Skeletal muscle satellite cell (primary cell): ENCODE data around the gene AMBP. TPM values are rescaled to one million over a fixed set of nuclear protein-coding genes. Genes with fewer than 3 reads are reported as not detected.

Experiments used
- H3K27me3 ChIP-seq: 2 replicates; pipeline ENCODE4 v1.7.0; 2013; ENCODE audit warnings: low read length; ENCODE audit not compliant: control insufficient read depth, insufficient read depth
- H3K36me3 ChIP-seq: 2 replicates; pipeline ENCODE4 v1.7.0; 2013; ENCODE audit warnings: mild to moderate bottlenecking, control low read depth, low read length; ENCODE audit not compliant: insufficient read depth
- H3K4me1 ChIP-seq: 2 replicates; pipeline ENCODE4 v1.7.0; 2013; ENCODE audit warnings: low read length; ENCODE audit not compliant: control insufficient read depth, insufficient read depth
- H3K4me2 ChIP-seq: 2 replicates; pipeline ENCODE4 v1.7.0; 2013; ENCODE audit warnings: mild to moderate bottlenecking, low read length
- H3K4me3 ChIP-seq: 2 replicates; pipeline ENCODE4 v1.7.0; 2013; ENCODE audit warnings: low read length
- H3K9ac ChIP-seq: 2 replicates; pipeline ENCODE4 v1.7.0; 2013; ENCODE audit warnings: mild to moderate bottlenecking, low read depth, low read length, moderate library complexity
- H3K9me3 ChIP-seq: replicated peaks from 2 replicates; pipeline ENCODE4 v1.7.0; 2013; ENCODE audit warnings: mild to moderate bottlenecking, control low read depth, low read length
- total RNA-seq: library from RNA; depleted of rRNA; stranded (reverse); fragments of >200 nt; gene quantifications from 2 replicates; pipeline ENCODE4 v1.2.3, GENCODE V29; 2012; rRNA removed

AMBP gene
- not detected in 2 replicates for total RNA-seq

DNA sequence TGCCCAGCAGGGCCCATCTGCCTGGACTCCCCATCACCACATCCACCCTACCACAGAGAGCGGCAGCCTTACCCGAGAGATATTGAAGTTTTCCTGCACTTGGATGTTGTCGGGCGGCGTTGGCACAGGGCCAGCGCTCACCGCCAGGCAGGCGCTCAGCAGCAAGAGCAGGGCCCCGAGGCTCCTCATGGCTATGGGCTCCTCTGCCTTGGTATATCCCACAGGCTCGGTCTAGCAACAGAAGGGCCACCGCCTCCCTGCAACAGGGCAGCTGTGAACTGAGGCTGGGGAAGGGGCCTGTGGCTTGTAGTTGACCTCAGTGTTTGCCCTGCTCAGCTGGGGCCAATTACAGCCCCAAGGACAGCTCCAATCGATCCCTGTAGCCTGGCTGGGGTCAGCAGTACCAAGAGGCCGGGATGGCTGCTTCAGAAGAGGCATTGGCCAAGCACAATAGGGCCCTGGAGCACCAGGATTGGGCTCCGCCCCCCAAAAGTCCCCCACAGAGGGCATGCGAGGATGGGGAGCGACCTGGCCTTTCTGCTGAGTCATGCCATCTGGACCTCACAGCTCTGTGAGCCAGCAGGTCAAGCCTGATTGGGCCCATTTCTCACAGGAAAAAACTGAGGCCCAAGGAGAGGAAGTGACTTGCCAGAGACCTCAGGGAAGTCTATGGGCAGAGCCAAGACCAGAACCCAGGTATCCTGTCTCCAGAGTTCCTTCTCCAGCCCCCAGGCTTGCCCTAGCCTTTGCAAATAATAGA lies at the start of gene AMBP:
TSS of gene AMBP (minus strand) at position 280 of the 760 bp plus-strand sequence. CDS start at position 189, 91 bp downstream.
- Histone ChIP-seq H3K4me3 (no peak within 1 kb of the TSS), H3K9me3 (no peaks in the 10 kb centered on the region), H3K4me1 (no peaks in the 10 kb centered on the region), H3K36me3 (no peaks in the 10 kb centered on the region), H3K4me2 (no peak within 1 kb of the TSS), H3K27me3 (peaks cover 50% of the 10 kb centered on the region), H3K9ac (no peak within 1 kb of the TSS)

DNA sequence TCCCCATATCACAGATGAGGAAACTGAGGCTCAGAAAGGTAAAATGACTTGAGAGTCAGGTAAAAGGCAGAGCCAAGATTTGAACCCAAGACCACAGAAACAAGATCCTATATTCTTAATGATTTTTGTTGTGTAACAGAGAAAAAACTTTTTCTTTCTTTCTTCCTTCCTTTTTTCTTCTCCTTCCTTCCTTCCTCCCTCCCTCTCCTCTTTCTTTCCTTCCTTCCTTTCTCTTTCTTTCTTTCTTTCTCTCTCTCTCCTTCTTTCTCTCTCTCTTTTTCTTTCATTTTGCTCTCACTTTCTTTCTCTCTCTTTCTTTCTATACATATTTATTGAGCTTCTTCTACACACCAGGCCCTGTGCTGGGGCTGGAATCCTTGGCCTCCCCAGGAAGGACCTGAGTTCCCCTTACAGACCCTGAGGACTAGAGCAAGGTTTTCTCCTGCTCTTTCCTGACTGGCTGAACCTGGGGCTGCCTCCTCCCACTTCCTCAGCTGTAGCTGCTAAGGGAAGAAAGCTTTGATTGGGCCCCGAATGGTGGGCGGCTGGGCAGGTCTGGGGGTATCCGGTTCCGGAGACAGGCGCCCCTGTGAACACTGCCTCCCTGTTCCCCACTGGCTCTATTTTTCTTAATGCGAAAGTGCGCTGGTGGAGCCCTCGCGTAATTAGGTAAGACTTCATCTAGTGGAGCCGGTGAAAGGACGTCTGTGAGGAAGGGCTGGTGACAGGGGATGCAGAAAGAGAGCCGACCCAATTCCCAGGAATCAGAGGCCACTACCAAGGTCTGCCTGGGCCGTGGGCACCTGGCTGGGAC lies 48.4 kb upstream of the AMBP start:
- Histone ChIP-seq H3K4me2 (no peak overlapping the region), H3K36me3 (no peaks in the 10 kb centered on the region), H3K9me3 (peaks cover 8% of the 10 kb centered on the region), H3K27me3 (peaks cover 83% of the 10 kb centered on the region), H3K4me3 (no peak overlapping the region), H3K4me1 (no peaks in the 10 kb centered on the region), H3K9ac (no peak overlapping the region)

DNA sequence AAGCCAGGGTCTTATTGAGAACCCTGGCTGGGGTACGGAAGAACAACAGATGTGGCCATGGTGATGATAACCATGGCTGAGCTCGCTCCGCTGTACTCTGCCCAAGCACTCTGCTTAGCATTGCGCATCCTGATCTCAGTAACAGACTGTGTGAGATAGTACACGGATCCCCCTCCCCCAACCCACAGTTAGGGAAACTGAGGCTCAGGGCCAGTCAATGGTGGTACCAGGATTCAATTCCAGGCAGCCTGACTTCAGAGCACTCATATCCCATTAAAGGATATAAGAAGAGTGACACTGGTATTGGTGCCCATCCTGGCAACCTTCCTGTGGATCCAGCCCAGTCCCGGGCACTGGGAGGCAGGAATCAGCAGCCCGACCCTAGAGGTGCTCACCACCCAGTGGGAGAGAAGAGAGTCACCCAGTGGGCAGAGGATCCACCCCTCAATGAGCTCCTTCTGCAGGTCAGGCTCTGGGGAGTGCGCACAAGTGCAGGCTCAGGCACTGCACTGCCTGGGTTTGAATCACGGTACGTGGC lies 47.4 kb upstream of the AMBP start:
- H3K4me1 ChIP-seq = no peaks in the 10 kb centered on the region
- peaks cover 82% of the 10 kb centered on the region for H3K27me3 ChIP-seq
- H3K4me2 ChIP-seq = no peak overlapping the region
- H3K9ac ChIP-seq = no peak overlapping the region
- H3K36me3 ChIP-seq = no peaks in the 10 kb centered on the region
- peaks cover 8% of the 10 kb centered on the region for H3K9me3 ChIP-seq
- H3K4me3 ChIP-seq = no peak overlapping the region

DNA sequence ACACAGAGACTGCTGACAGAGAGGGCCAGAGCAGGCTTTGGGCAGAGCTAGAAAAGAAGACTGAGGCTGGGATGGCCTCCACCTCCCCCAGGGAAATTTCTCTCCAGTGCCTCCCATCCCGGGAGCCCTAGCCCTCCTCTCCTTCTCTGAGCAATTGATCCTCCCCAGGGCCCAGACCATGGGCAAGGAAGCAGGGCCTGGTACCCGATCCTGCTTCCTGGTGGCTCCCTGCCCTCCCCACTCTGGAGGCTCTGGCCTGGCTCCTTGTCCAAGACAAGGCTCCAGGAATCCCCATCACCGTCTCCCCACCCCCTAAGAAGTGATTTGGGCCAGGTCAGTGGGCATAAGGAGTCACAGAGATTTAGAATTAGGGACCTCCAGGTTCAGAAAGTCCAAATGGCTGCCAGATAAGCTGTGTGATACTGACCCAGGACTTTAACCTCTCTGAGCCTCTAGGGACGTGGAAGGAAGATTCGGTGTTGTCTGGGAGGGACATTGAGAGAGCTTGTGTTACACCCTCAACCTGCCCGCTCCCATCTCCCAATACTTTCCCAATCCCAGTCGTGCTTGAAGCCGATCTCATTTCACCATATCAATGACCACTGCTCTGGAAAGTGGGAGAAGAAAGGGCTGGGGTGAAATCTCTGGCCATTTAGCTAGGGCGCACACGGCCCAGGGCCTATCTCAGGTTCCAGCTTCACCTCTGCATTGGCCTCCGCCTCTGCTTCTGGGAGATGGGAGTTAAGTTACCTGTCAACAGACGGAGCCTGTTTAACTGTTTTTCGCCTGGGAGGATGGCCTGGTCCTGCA lies 46.8 kb upstream of the AMBP start:
- Histone ChIP-seq H3K4me1 (no peaks in the 10 kb centered on the region), H3K36me3 (no peaks in the 10 kb centered on the region), H3K9ac (no peak overlapping the region), H3K4me3 (no peak overlapping the region), H3K9me3 (peaks cover 8% of the 10 kb centered on the region), H3K27me3 (peaks cover 82% of the 10 kb centered on the region), H3K4me2 (no peak overlapping the region)

DNA sequence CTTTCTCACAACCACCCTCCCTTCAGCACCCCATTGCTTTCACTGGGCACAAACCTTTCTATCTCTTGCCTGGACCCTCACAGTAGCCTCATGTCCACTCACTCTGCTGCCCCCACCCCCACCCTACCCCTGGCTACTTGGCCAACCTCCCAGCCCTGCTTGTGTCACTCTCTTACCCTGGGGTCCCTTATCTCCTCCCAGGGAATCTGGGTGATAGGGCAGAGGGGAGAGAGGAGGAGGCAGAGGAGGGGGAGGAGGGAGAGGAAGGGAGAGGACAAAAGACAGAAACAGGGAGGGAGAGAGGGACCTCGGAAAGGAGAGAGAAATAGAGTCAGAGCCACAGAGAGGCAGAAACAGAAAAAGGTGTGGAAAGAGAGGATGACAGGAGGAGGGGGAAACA lies 46.0 kb upstream of the AMBP start:
- no peak overlapping the region for H3K9ac ChIP-seq

DNA sequence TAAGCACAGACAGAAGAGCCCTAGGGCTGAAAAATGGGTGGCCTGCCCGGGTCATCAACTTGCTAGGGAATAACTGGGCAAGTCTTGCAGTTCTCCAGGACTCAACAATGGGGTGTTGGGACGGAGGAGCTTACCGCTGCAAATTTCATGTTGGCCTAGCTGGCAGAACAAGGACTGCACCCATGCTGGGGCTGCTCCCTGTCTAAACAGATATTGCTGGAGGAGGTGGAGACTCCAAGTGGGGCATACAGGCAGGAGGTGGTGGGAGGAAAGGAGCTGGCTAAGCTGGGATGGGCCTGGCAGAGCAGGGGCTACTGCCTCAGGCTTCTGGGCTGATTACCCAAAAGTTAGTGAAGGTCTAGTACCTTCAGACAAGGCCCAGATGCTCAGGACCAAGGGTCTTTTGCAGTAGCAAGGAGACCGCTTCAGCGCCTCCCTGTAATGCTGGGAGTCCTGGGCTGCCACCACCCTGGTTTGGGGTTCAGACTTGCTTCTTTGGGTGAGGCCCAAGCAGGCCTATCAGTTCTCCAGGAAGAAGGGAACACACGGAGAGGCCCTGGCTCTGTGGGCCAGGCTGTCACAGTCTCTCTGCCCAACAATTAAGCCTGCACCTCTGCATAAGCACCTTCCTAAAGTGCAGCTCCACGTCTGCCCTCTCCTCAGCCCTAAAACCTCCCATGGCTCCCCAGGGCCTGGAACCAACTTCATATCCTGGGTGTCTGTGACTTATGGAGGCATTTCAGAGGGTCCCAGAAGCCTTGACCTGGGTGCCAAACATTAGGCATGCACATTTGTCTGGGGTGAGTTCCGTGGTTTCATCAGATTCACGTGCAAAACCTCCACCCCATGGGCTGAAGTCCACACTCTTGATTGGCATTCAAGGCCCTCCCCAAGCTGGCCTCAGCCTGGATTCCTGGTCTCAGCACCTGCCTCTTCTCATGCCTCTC lies 45.2 kb upstream of the AMBP start:
- no peaks in the 10 kb centered on the region for H3K36me3 ChIP-seq

More for the DNA sequence above, 46.0 kb upstream of the AMBP start:
- no peak overlapping the region for H3K4me2 ChIP-seq
- no peaks in the 10 kb centered on the region for H3K4me1 ChIP-seq
- H3K27me3 ChIP-seq = peaks cover 81% of the 10 kb centered on the region
- peaks cover 8% of the 10 kb centered on the region for H3K9me3 ChIP-seq
- H3K36me3 ChIP-seq = no peaks in the 10 kb centered on the region
- no peak overlapping the region for H3K4me3 ChIP-seq

DNA sequence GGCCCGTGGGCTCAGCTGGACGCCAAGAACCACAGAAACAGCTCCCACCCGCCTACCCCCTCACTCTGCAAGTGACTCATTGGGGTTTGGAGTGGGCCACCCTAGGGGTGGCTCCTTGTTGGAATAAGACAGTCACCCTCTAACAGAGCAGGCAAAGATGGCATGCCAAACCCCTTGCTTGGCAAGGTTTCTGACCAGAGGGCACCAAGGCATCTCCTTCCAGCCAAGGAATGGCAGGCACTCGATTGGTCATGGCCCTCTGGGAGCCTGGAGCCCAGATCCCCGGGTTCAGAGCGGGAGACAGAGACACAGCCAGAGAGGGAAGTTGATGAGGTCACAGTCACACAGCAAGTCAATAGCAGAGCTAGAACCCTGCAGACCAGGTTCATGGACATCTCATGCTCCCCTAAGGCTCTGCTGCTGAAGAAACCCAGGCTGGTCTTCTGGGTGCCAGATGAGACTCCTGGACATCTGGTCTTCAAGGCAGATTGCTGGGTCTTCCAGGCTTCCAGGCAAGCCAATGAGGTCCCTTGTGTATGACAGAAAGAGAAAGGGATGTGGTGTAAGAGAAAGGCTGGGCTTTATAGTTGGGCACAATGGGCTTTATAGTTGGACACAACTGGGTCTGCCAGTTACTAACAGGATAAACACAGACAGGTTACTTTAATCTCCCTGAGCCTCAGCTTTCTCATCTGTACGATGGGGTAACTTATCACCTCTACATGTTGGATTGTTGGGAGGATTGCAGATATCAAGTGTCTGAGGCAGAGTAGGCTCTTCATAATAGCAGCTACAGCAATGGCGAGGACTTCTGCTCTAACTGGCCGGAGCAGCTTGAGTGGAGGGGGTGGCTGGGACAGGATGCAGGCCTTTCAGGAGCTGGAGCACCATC lies 44.3 kb upstream of the AMBP start:
- peaks cover 87% of the 10 kb centered on the region for H3K27me3 ChIP-seq
- H3K4me3 ChIP-seq = no peak overlapping the region
- no peaks in the 10 kb centered on the region for H3K4me1 ChIP-seq
- no peak overlapping the region for H3K4me2 ChIP-seq
- H3K9ac ChIP-seq = no peak overlapping the region
- no peaks in the 10 kb centered on the region for H3K36me3 ChIP-seq
- H3K9me3 ChIP-seq = peaks cover under 1% of the 10 kb centered on the region

More for the DNA sequence above, 45.2 kb upstream of the AMBP start:
- Histone ChIP-seq H3K9me3 (peaks cover 8% of the 10 kb centered on the region), H3K4me3 (no peak overlapping the region), H3K27me3 (peaks cover 83% of the 10 kb centered on the region), H3K4me2 (no peak overlapping the region), H3K4me1 (no peaks in the 10 kb centered on the region), H3K9ac (no peak overlapping the region)

DNA sequence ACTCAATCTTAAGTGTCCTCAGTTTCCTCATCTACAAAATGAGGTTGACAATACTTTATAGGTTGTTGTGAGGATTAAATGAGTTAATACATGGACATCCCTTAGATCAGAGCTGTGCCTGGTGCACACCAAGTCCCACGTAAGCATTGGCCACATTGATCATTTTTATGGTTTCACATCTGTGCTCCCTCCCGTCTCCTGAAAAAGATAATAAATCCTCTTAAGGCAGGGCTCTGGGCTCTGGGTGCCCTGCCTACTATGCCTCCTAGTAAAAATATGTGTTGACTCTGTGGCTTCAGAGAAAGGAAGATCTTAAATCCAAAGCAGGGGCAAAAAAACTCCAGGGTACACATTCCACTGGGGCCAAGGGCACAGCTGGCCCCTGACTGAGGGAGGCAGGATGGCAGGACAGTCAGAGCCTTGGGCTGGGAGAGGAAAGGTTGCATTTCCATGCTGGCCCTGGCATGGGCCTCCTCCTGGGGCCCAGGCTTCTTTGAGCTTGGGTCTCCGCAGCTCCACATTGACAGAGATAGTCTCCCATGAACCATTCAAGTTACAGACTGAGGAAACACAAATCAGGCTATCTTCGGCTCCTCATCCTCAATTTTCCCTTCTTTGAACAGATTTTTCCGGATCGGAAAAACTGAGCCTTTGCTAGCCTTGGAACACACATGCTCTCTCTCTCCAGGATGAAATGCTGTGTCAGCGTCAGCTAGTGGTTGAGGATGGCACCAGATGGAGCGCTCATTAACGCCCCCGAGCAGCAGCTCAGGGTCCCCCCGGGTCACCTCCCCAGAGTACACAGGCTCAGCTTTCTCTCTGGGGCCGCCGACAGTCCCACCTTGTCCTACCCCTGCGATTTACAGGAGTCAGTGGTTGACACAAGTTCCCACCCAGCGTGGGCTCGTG lies 43.4 kb upstream of the AMBP start:
- H3K27me3 ChIP-seq = peaks cover 85% of the 10 kb centered on the region
- H3K9ac ChIP-seq = no peak overlapping the region
- no peak overlapping the region for H3K4me3 ChIP-seq
- no peaks in the 10 kb centered on the region for H3K9me3 ChIP-seq
- H3K4me1 ChIP-seq = no peaks in the 10 kb centered on the region
- no peaks in the 10 kb centered on the region for H3K36me3 ChIP-seq
- H3K4me2 ChIP-seq = no peak overlapping the region
